T-helper 2 cell treated with Interferon-gamma antibody and Interleukin-4, amounts not matched to agents 5 μg/mL and 100 μg/mL, for 36 hours (primary cell): Measurements from ENCODE around the gene CSNK2A1.

Experiments
- DNase-seq: peaks from one replicate; pipeline ENCODE4 v3.0.0; 2021; ENCODE audit warnings: low spot score
- H3K27ac Mint-ChIP-seq: one replicate; pipeline ENCODE4 v1.8.0; 2021; ENCODE audit warnings: mild to moderate bottlenecking, mixed read lengths
- H3K27me3 Mint-ChIP-seq: one replicate; pipeline ENCODE4 v1.8.0; 2021; ENCODE audit warnings: low read depth, mixed read lengths
- H3K36me3 Mint-ChIP-seq: one replicate; pipeline ENCODE4 v1.8.0; 2021; ENCODE audit warnings: low read depth, mixed read lengths
- H3K4me1 Mint-ChIP-seq: one replicate; pipeline ENCODE4 v1.8.0; 2021; ENCODE audit warnings: low read depth, mixed read lengths
- H3K4me3 Mint-ChIP-seq: one replicate; pipeline ENCODE4 v1.8.0; 2022; ENCODE audit warnings: mild to moderate bottlenecking, moderate library complexity, mixed read lengths
- H3K9me3 Mint-ChIP-seq: one replicate; pipeline ENCODE4 v1.8.0; 2021; ENCODE audit warnings: mixed read lengths

Gene CSNK2A1

GRCh38 chr20:507761-508332 lies 35.7 kb downstream of the CSNK2A1 start:
- Mint-ChIP-seq H3K4me3 (no peak overlapping the region), H3K9me3 (no peaks in the 10 kb centered on the region)

GRCh38 chr20:507006-507758 lies 36.4 kb downstream of the CSNK2A1 start:
- H3K4me1 Mint-ChIP-seq: peaks cover 13% of the 10 kb centered on the region
- H3K36me3 Mint-ChIP-seq: peaks cover 44% of the 10 kb centered on the region
- no peak for DNase-seq
- no peak overlapping the region for H3K4me3 Mint-ChIP-seq
- no peak overlapping the region for H3K27ac Mint-ChIP-seq
- H3K27me3 Mint-ChIP-seq: no peaks in the 10 kb centered on the region
- no peaks in the 10 kb centered on the region for H3K9me3 Mint-ChIP-seq

More at GRCh38 chr20:507761-508332, 35.7 kb downstream of the CSNK2A1 start:
- Mint-ChIP-seq H3K27me3 (no peaks in the 10 kb centered on the region), H3K4me1 (peaks cover 15% of the 10 kb centered on the region), H3K27ac (no peak overlapping the region), H3K36me3 (peaks cover 37% of the 10 kb centered on the region)
- DNase-seq: no peak

GRCh38 chr20:504632-505075 lies 38.9 kb downstream of the CSNK2A1 start:
- Mint-ChIP-seq H3K27me3 (no peaks in the 10 kb centered on the region), H3K27ac (no peak overlapping the region), H3K4me1 (peaks cover 8% of the 10 kb centered on the region), H3K4me3 (no peak overlapping the region), H3K9me3 (no peaks in the 10 kb centered on the region), H3K36me3 (peaks cover 53% of the 10 kb centered on the region)
- DNase-seq: no peak

GRCh38 chr20:503048-503737 lies 40.4 kb downstream of the CSNK2A1 start:
- no peaks in the 10 kb centered on the region for H3K27me3 Mint-ChIP-seq
- peaks cover 56% of the 10 kb centered on the region for H3K36me3 Mint-ChIP-seq
- H3K27ac Mint-ChIP-seq: no peak overlapping the region

GRCh38 chr20:497979-498378 lies 45.6 kb downstream of the CSNK2A1 start:
- H3K9me3 Mint-ChIP-seq: no peaks in the 10 kb centered on the region
- no peak overlapping the region for H3K27ac Mint-ChIP-seq
- DNase-seq: no peak
- H3K4me1 Mint-ChIP-seq: no peaks in the 10 kb centered on the region
- no peak overlapping the region for H3K4me3 Mint-ChIP-seq
- H3K27me3 Mint-ChIP-seq: no peaks in the 10 kb centered on the region
- H3K36me3 Mint-ChIP-seq: peaks cover 55% of the 10 kb centered on the region

More at GRCh38 chr20:503048-503737, 40.4 kb downstream of the CSNK2A1 start:
- Mint-ChIP-seq H3K4me3 (no peak overlapping the region), H3K9me3 (no peaks in the 10 kb centered on the region), H3K4me1 (peaks cover 2% of the 10 kb centered on the region)
- no peak for DNase-seq

- peaks cover 47% of the 10 kb centered on the region for H3K36me3 Mint-ChIP-seq
- no peak overlapping the region for H3K4me3 Mint-ChIP-seq
- H3K27me3 Mint-ChIP-seq: no peaks in the 10 kb centered on the region
- no peaks in the 10 kb centered on the region for H3K4me1 Mint-ChIP-seq
- H3K27ac Mint-ChIP-seq: no peak overlapping the region
- DNase-seq: no peak
- H3K9me3 Mint-ChIP-seq: no peaks in the 10 kb centered on the region
These were observed 47.4 kb downstream of the CSNK2A1 start for GRCh38 chr20:496126-496696.

- no peaks in the 10 kb centered on the region for H3K27me3 Mint-ChIP-seq
- no peak overlapping the region for H3K27ac Mint-ChIP-seq
- DNase-seq: no peak
- H3K4me3 Mint-ChIP-seq: no peak overlapping the region
- H3K36me3 Mint-ChIP-seq: peaks cover 47% of the 10 kb centered on the region
- H3K4me1 Mint-ChIP-seq: no peaks in the 10 kb centered on the region
- no peaks in the 10 kb centered on the region for H3K9me3 Mint-ChIP-seq
These were observed 51.4 kb downstream of the CSNK2A1 start for GRCh38 chr20:492159-492558.

- no peak overlapping the region for H3K27ac Mint-ChIP-seq
These were observed 55.9 kb downstream of the CSNK2A1 start for GRCh38 chr20:487655-488054.

GRCh38 chr20:483815-484644 lies 59.6 kb downstream of the CSNK2A1 start:
- H3K4me3 Mint-ChIP-seq: no peak overlapping the region
- peaks cover 74% of the 10 kb centered on the region for H3K36me3 Mint-ChIP-seq
- H3K4me1 Mint-ChIP-seq: peaks cover 2% of the 10 kb centered on the region
- no peak overlapping the region for H3K27ac Mint-ChIP-seq
- no peaks in the 10 kb centered on the region for H3K9me3 Mint-ChIP-seq
- DNase-seq: no peak
- no peaks in the 10 kb centered on the region for H3K27me3 Mint-ChIP-seq

More at GRCh38 chr20:487655-488054, 55.9 kb downstream of the CSNK2A1 start:
- H3K36me3 Mint-ChIP-seq: peaks cover 66% of the 10 kb centered on the region
- no peak for DNase-seq
- no peaks in the 10 kb centered on the region for H3K9me3 Mint-ChIP-seq
- no peak overlapping the region for H3K4me3 Mint-ChIP-seq
- H3K4me1 Mint-ChIP-seq: no peaks in the 10 kb centered on the region
- no peaks in the 10 kb centered on the region for H3K27me3 Mint-ChIP-seq

- H3K36me3 Mint-ChIP-seq: peaks cover 61% of the 10 kb centered on the region
These were observed 62.4 kb downstream of the CSNK2A1 start for GRCh38 chr20:481167-481566.

GRCh38 chr20:480044-480443 lies 63.5 kb downstream of the CSNK2A1 start:
- no peaks in the 10 kb centered on the region for H3K27me3 Mint-ChIP-seq
- no peak overlapping the region for H3K27ac Mint-ChIP-seq
- peaks cover 55% of the 10 kb centered on the region for H3K36me3 Mint-ChIP-seq
- DNase-seq: no peak
- peaks cover 2% of the 10 kb centered on the region for H3K4me1 Mint-ChIP-seq
- H3K9me3 Mint-ChIP-seq: no peaks in the 10 kb centered on the region
- no peak overlapping the region for H3K4me3 Mint-ChIP-seq

More at GRCh38 chr20:481167-481566, 62.4 kb downstream of the CSNK2A1 start:
- DNase-seq: no peak
- H3K9me3 Mint-ChIP-seq: no peaks in the 10 kb centered on the region
- H3K27ac Mint-ChIP-seq: no peak overlapping the region
- no peaks in the 10 kb centered on the region for H3K27me3 Mint-ChIP-seq
- peaks cover 2% of the 10 kb centered on the region for H3K4me1 Mint-ChIP-seq
- no peak overlapping the region for H3K4me3 Mint-ChIP-seq

- Mint-ChIP-seq H3K36me3 (peaks cover 52% of the 10 kb centered on the region), H3K27ac (no peak overlapping the region), H3K4me1 (peaks cover 2% of the 10 kb centered on the region), H3K4me3 (no peak overlapping the region), H3K9me3 (no peaks in the 10 kb centered on the region), H3K27me3 (no peaks in the 10 kb centered on the region)
- DNase-seq: no peak
These were observed 64.1 kb downstream of the CSNK2A1 start for GRCh38 chr20:479487-479886.

- H3K4me3 Mint-ChIP-seq: no peak overlapping the region
- no peaks in the 10 kb centered on the region for H3K9me3 Mint-ChIP-seq
- no peak for DNase-seq
- peaks cover 50% of the 10 kb centered on the region for H3K36me3 Mint-ChIP-seq
- no peak overlapping the region for H3K27ac Mint-ChIP-seq
- H3K27me3 Mint-ChIP-seq: no peaks in the 10 kb centered on the region
- H3K4me1 Mint-ChIP-seq: peaks cover 2% of the 10 kb centered on the region
These were observed 64.6 kb downstream of the CSNK2A1 start for GRCh38 chr20:478949-479429.
